ENCODE data around the gene MYCL.

MYCL gene

DNA sequence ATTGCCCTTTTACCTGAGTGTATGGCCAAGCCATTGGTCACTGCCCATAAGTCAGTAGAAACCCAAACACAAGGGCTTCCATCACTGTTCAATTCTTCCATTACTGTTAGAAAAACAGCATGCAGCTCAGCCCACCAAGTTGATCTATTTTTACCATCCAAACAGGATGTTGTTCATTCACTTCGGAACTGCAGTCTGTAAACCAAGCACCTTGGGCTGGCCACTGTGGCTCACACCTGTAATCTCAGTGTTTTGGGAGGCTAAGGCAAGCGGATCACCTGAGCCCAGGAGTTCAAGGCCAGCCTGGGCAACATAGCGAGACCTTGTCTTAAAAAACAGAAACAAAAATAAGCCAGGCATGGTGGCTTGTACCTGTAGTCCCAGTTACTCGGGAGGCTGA is 44.5 kb upstream of the MYCL start:
- no peak overlapping the region for H3K4me3 ChIP-seq (ENCODE audit: insufficient read depth, low read length, poor library complexity, severe bottlenecking)
- H3K9me2 ChIP-seq (replicated peaks; ENCODE audit: insufficient read depth, low read length), result no peaks in the 10 kb centered on the region
- TF ChIP-seq EZH2phosphoT487 (conservative IDR thresholded peaks at IDR 0.05; ENCODE audit: low read length), result no peak
- TF ChIP-seq, protein P1, sequence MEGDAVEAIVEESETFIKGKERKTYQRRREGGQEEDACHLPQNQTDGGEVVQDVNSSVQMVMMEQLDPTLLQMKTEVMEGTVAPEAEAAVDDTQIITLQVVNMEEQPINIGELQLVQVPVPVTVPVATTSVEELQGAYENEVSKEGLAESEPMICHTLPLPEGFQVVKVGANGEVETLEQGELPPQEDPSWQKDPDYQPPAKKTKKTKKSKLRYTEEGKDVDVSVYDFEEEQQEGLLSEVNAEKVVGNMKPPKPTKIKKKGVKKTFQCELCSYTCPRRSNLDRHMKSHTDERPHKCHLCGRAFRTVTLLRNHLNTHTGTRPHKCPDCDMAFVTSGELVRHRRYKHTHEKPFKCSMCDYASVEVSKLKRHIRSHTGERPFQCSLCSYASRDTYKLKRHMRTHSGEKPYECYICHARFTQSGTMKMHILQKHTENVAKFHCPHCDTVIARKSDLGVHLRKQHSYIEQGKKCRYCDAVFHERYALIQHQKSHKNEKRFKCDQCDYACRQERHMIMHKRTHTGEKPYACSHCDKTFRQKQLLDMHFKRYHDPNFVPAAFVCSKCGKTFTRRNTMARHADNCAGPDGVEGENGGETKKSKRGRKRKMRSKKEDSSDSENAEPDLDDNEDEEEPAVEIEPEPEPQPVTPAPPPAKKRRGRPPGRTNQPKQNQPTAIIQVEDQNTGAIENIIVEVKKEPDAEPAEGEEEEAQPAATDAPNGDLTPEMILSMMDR (IDR thresholded peaks at IDR 0.05; ENCODE audit: insufficient read depth, low read length, poor library complexity, severe bottlenecking), result no peak

DNA sequence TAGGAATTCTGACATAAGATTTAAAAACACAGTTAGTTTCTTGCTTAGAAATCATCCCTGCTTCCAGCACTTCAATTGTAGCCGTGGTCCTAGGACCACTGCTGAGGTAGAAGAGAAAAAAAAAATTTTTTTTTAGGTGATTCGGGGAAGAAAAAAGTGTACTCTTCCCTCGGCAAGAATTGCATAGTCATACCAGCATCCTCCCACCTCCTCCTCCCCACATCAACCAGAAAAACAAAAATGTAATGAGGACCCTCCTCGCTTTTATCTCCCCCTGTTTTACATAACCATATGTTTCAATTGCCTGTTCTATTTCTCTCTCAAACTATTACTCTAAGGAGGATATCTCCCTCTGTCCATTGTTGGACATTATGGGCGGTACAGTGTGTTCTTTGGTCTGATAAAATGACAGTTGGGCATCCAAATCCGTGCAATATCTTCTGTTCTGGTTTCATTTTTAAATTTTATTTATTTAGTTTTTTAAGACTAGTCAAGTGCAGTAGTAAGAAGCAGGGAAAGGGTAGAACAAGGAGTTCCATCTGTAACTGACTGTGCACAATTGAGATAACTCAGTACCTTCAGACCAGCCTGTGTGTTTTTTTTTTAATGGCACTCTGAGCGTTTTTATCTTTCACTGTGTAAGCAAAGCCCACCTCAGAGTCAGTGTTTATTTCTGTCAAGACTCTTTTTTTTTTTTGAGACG is 42.8 kb upstream of the MYCL start:
- Histone ChIP-seq H3K9me3 (ENCODE audit: insufficient read depth, low read length) (no peaks in the 10 kb centered on the region), H3K9ac (ENCODE audit: low read length) (no peak overlapping the region), H4K20me1 (ENCODE audit: low read depth, low read length) (no peaks in the 10 kb centered on the region), H2AFZ (ENCODE audit: low read depth, low read length, severe bottlenecking) (no peak overlapping the region), H3K9me2 (replicated peaks; ENCODE audit: insufficient read depth, low read length) (no peaks in the 10 kb centered on the region), H3F3A (ENCODE audit: insufficient read depth) (no peaks in the 10 kb centered on the region), H3K4me3 (ENCODE audit: insufficient read depth, low read length, poor library complexity, severe bottlenecking) (no peak overlapping the region), H3K4me2 (ENCODE audit: low read depth, low read length, poor library complexity, severe bottlenecking) (no peak overlapping the region), H3K79me2 (ENCODE audit: insufficient read depth, low read length) (no peaks in the 10 kb centered on the region), H3K27ac (ENCODE audit: low read depth, low read length) (no peak overlapping the region), H3K36me3 (ENCODE audit: low read length) (no peaks in the 10 kb centered on the region), H3K27me3 (ENCODE audit: low read length) (no peaks in the 10 kb centered on the region)
- TF ChIP-seq EZH2phosphoT487 (conservative IDR thresholded peaks at IDR 0.05; ENCODE audit: low read length), result no peak
- TF ChIP-seq, protein P1 (IDR thresholded peaks at IDR 0.05; ENCODE audit: insufficient read depth, low read length, poor library complexity, severe bottlenecking), result no peak

More for the DNA sequence above, 44.5 kb upstream of the MYCL start:
- Histone ChIP-seq H3K27me3 (ENCODE audit: low read length) (no peaks in the 10 kb centered on the region), H3K9me3 (ENCODE audit: insufficient read depth, low read length) (no peaks in the 10 kb centered on the region), H3K27ac (ENCODE audit: low read depth, low read length) (no peak overlapping the region), H4K20me1 (ENCODE audit: low read depth, low read length) (no peaks in the 10 kb centered on the region), H3K9ac (ENCODE audit: low read length) (no peak overlapping the region), H2AFZ (ENCODE audit: low read depth, low read length, severe bottlenecking) (no peak overlapping the region), H3K4me2 (ENCODE audit: low read depth, low read length, poor library complexity, severe bottlenecking) (no peak overlapping the region), H3F3A (ENCODE audit: insufficient read depth) (no peaks in the 10 kb centered on the region), H3K79me2 (ENCODE audit: insufficient read depth, low read length) (no peaks in the 10 kb centered on the region), H3K36me3 (ENCODE audit: low read length) (no peaks in the 10 kb centered on the region)

DNA sequence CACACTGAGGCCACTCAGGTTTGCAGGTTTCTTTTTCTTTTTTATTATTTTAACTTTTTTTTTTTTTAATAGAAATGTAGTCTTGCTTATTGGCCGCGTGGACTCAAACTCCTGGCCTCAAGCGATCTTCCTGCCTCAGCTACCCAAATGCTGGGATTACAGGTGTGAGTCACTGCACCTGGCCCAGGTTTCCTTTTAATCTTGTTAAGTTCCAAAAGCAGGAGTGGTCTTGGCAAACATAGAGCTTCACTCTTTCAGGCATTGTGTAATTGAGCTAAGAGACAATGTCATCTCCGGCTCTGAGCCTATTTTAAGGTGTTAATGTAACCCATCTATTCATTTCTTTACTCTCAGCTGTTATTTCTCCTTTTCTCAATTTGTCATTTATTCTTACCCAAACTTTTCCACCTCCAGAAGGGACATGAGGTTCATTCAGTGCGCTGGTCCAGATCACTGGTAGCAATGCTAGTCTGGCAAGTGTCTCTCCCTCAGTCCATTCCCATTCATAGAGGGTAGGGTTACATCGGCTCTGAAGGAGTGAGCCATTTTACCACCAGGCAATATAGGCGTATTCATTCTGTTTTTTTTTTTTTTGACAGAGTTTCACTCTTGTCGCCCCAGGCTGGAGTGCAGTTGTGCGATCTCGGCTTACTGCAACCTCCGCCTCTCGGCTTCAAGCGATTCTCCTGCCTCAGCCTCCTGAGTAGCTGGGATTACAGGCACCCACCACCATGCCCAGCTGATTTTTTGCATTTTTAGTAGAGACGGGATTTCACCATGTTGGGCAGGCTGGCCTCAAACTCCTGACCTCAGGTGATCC is 42.0 kb upstream of the MYCL start:
- Histone ChIP-seq H3K4me2 (ENCODE audit: low read depth, low read length, poor library complexity, severe bottlenecking) (no peak overlapping the region), H3K27me3 (ENCODE audit: low read length) (no peaks in the 10 kb centered on the region), H3K9me3 (ENCODE audit: insufficient read depth, low read length) (no peaks in the 10 kb centered on the region), H4K20me1 (ENCODE audit: low read depth, low read length) (no peaks in the 10 kb centered on the region), H3F3A (ENCODE audit: insufficient read depth) (no peaks in the 10 kb centered on the region), H3K36me3 (ENCODE audit: low read length) (no peaks in the 10 kb centered on the region), H3K9me2 (replicated peaks; ENCODE audit: insufficient read depth, low read length) (no peaks in the 10 kb centered on the region), H2AFZ (ENCODE audit: low read depth, low read length, severe bottlenecking) (no peak overlapping the region), H3K27ac (ENCODE audit: low read depth, low read length) (no peak overlapping the region), H3K79me2 (ENCODE audit: insufficient read depth, low read length) (no peaks in the 10 kb centered on the region), H3K4me3 (ENCODE audit: insufficient read depth, low read length, poor library complexity, severe bottlenecking) (no peak overlapping the region), H3K9ac (ENCODE audit: low read length) (no peak overlapping the region)
- TF ChIP-seq, protein P1 (IDR thresholded peaks at IDR 0.05; ENCODE audit: insufficient read depth, low read length, poor library complexity, severe bottlenecking), result no peak
- no peak for TF ChIP-seq EZH2phosphoT487 (conservative IDR thresholded peaks at IDR 0.05; ENCODE audit: low read length)

Data from SU-DHL-6 (cell line).